CD4-positive, alpha-beta memory T cell (primary cell): Measurements from ENCODE around the gene HSF4. TPM values are rescaled to one million over a fixed set of nuclear protein-coding genes. Genes with fewer than 3 reads are reported as not detected.

Source experiments
- CTCF ChIA-PET: fragments of 350-600 bp; sonication (Branson Sonifier 250); formaldehyde crosslinking; loops from one replicate; lab custom pipeline; 2021; ENCODE audit warnings: inconsistent platforms; ENCODE audit not compliant: partially characterized antibody; lab: Charles Lee
- POLR2A ChIA-PET: fragments of 350-600 bp; sonication (Branson Sonifier 250); formaldehyde crosslinking; loops from one replicate; lab custom pipeline; 2021; ENCODE audit not compliant: partially characterized antibody; lab: Charles Lee
- DNase-seq, 5 donors: peaks; one replicate each; pipeline versions ENCODE4 v3.0.0 to v3.0.0-alpha.2; 2020 to 2022; ENCODE audit warnings: mixed read lengths in 1 of 5
- H3K27ac ChIP-seq: one replicate; pipeline ENCODE4 v1.7.0; 2013; ENCODE audit warnings: low read depth, low read length
- H3K27me3 ChIP-seq: 2 replicates; pipeline ENCODE4 v1.7.0; 2013; ENCODE audit warnings: mild to moderate bottlenecking, low read length, moderate library complexity; ENCODE audit not compliant: insufficient read depth
- H3K36me3 ChIP-seq: 2 replicates; pipeline ENCODE4 v1.7.0; 2013; ENCODE audit warnings: mild to moderate bottlenecking, low read length, moderate library complexity; ENCODE audit not compliant: insufficient read depth
- H3K4me1 ChIP-seq: 2 replicates; pipeline ENCODE4 v1.7.0; 2013; ENCODE audit warnings: mild to moderate bottlenecking, low read length, moderate library complexity; ENCODE audit not compliant: insufficient read depth
- H3K4me3 ChIP-seq, 2 donors: one replicate each; pipeline ENCODE4 v1.7.0; 2013; ENCODE audit warnings: low read length in 2 of 2, mild to moderate bottlenecking in 1 of 2
- H3K9me3 ChIP-seq, 2 donors: one replicate each; pipeline ENCODE4 v1.7.0; 2013; ENCODE audit warnings: low read length in 2 of 2, control low read depth in 1 of 2; ENCODE audit not compliant: control insufficient read depth in 1 of 2
- H3K27ac Mint-ChIP-seq, 7 donors: one replicate each; pipeline ENCODE4 v1.8.0; 2020 to 2021; ENCODE audit warnings: mixed read lengths in 7 of 7, mild to moderate bottlenecking in 6 of 7, inconsistent platforms in 3 of 7, moderate library complexity in 3 of 7
- H3K27me3 Mint-ChIP-seq, 2 donors: one replicate each; pipeline ENCODE4 v1.8.0; 2020 to 2021; ENCODE audit warnings: mixed read lengths in 2 of 2
- H3K36me3 Mint-ChIP-seq, 2 donors: one replicate each; pipeline ENCODE4 v1.8.0; 2020 to 2021; ENCODE audit warnings: mixed read lengths in 2 of 2, inconsistent platforms in 1 of 2, mild to moderate bottlenecking in 1 of 2
- H3K4me1 Mint-ChIP-seq, 4 donors: one replicate each; pipeline ENCODE4 v1.8.0; 2020 to 2021; ENCODE audit warnings: mixed read lengths in 4 of 4, mild to moderate bottlenecking in 1 of 4
- H3K4me3 Mint-ChIP-seq, 8 donors: one replicate each; pipeline ENCODE4 v1.8.0; 2020 to 2021; ENCODE audit warnings: mixed read lengths in 8 of 8, mild to moderate bottlenecking in 7 of 8, moderate library complexity in 6 of 8, inconsistent platforms in 3 of 8
- H3K9me3 Mint-ChIP-seq, 8 donors: one replicate each; pipeline ENCODE4 v1.8.0; 2020 to 2021; ENCODE audit warnings: mixed read lengths in 8 of 8, mild to moderate bottlenecking in 5 of 8, inconsistent platforms in 3 of 8, moderate library complexity in 1 of 8
- intact Hi-C: fragments of 100-400 bp; cut with micrococcal nuclease; formaldehyde crosslinking; loops from one replicate; pipeline ENCODE4 v1.15.1; 2023
- polyA plus RNA-seq, 2 donors: library from polyadenylated mRNA; unstranded; fragments of 300-500 nt; fragmentation: Illumina TruSeq; gene quantifications; one replicate each; pipeline ENCODE4 v1.2.3, GENCODE V29; 2021
- total RNA-seq, 2 experiments: library from RNA; stranded (reverse); gene quantifications; one replicate each; pipeline ENCODE4 v1.2.3, GENCODE V29; 2021

The HSF4 gene
- total and polyA plus RNA-seq, 4 experiments from 2014 or later = 0.37 to 98.7 (median 93.6) TPM; not detected in 1

GRCh38 chr16:67197704-67198103 is 33.2 kb downstream of the HSF4 start:
- Histone ChIP-seq H3K27ac (no peak overlapping the region), H3K9me3 (no peaks in the 10 kb centered on the region), H3K36me3 (peaks cover 65% of the 10 kb centered on the region), H3K27me3 (no peaks in the 10 kb centered on the region), H3K4me3 (no peak overlapping the region), H3K4me1 (peaks cover 16% of the 10 kb centered on the region)
- Mint-ChIP-seq H3K4me3 (no peak overlapping the region), H3K9me3 (peaks cover 0 to 2% (median 0%) of the 10 kb centered on the region in 8 donors), H3K27me3 (no peaks in the 10 kb centered on the region), H3K36me3 (peaks cover 22 to 69% of the 10 kb centered on the region in 2 donors), H3K27ac (peak overlapping the region in 3 of 7 donors; percentile 4 to 76 (median 36)), H3K4me1 (peaks cover 15 to 47% (median 32%) of the 10 kb centered on the region in 4 donors)
- ChIA-PET CTCF (interaction anchor here (0.8 to 1.8 kb wide), 8 partner anchors 11 to 198 kb away, joined by 3 to 8 read pairs (median 4); partner anchors contain the start of gene FHOD1), POLR2A (interaction anchor here (1.0 to 3.5 kb wide), 2 partner anchors 29 to 43 kb away, joined by 4 to 11 read pairs; partner anchors contain the start of gene TMEM208)
- intact Hi-C loops = no loop called here
- no peak for DNase-seq

DNA sequence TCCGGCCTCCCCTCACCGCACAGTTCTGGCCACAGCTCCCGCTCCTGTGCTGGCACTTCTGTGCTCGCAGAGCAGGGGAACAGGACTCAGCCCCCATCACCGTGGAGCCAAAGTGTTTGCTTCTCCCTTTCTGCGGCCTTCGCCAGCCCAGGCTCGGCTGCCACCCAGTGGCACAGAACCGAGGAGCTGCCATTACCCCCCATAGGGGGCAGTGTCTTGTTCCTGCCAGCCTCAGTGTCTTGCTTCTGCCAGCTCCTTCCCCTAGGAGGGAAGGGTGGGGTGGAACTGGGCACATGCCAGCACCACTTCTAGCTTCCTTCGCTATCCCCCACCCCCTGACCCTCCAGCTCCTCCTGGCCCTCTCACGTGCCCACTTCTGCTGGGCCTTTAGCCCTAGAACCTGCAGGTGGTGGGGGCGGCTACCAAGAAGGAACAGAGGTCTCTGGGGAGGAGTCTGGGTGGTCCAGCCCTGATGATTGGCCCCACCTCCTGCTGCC is 33.7 kb downstream of the HSF4 start:
- DNase-seq = peak in 1 of 5 donors; percentile 22
- Mint-ChIP-seq H3K4me1 (peaks cover 11 to 41% (median 28%) of the 10 kb centered on the region in 4 donors), H3K27me3 (no peaks in the 10 kb centered on the region), H3K27ac (peak overlapping the region in 4 of 7 donors; percentile 53 to 78 (median 73)), H3K36me3 (peaks cover 22 to 68% of the 10 kb centered on the region in 2 donors), H3K9me3 (peaks cover 0 to 2% (median 0%) of the 10 kb centered on the region in 8 donors), H3K4me3 (no peak overlapping the region)
- ChIA-PET CTCF (interaction anchor here (0.8 to 1.8 kb wide), 8 partner anchors 11 to 199 kb away, joined by 3 to 8 read pairs (median 4); partner anchors contain the start of gene FHOD1), POLR2A (interaction anchor here (1.0 to 3.5 kb wide), 2 partner anchors 29 to 43 kb away, joined by 4 to 11 read pairs; partner anchors contain the start of gene TMEM208)
- no peaks in the 10 kb centered on the region for H3K27me3 ChIP-seq
- no peaks in the 10 kb centered on the region for H3K9me3 ChIP-seq
- peaks cover 65% of the 10 kb centered on the region for H3K36me3 ChIP-seq
- H3K27ac ChIP-seq = no peak overlapping the region
- no peak overlapping the region for H3K4me3 ChIP-seq
- intact Hi-C loops = no loop called here
- peaks cover 11% of the 10 kb centered on the region for H3K4me1 ChIP-seq

DNA sequence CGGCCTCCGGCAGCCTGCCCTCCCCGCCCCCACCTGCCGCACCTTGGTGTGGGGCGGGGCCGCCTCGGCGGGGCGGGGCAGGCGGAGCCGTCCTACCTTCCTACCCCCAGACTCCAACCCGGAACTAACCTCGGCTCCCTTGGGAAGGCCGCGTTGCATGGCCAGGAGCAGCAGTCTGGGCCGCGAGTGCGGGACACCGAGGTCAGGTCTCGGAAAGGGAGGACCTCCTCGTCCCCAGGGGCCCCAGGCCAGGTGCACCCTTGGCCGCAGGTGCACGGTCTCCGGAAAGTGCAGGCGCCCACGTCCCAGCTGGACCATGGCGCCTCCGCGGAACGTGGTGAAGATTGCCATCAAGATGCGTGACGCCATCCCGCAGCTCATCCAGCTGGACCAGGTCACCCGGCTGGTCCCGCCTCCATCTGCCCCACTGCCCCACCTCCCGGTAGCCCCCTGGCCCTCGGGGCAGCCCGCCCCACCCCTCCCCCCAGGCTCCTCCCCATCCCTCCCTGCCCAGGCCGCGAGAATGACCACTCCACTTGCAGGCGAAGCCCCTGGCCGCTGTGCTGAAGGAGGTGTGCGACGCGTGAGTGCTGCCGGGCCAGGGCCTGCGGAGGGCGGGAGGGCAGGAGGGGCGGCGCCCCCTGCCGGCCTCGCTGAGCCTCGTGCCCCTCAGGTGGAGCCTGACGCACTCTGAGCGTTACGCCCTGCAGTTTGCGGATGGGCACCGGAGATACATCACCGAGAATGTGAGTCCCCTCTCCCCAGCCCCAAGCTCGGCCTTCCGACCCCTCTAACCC is 34.7 kb downstream of the HSF4 start, which contains the start of gene ELMO3:
Gene ELMO3 (plus strand): TSS at position 121 of the 797 bp plus-strand sequence. CDS start 196 bp downstream, at position 317.
- H3K27me3 ChIP-seq = no peaks in the 10 kb centered on the region
- Mint-ChIP-seq H3K9me3 (peaks cover 0 to 2% (median 0%) of the 10 kb centered on the region in 8 donors), H3K27me3 (no peaks in the 10 kb centered on the region), H3K4me1 (peaks cover 8 to 32% (median 19%) of the 10 kb centered on the region in 4 donors), H3K27ac (peak within 1 kb of the TSS in 5 of 7 donors; percentile 4 to 78 (median 70)), H3K4me3 (no peak within 1 kb of the TSS), H3K36me3 (peaks cover 22 to 59% of the 10 kb centered on the region in 2 donors)
- intact Hi-C loops = no loop called here
- peaks cover 1% of the 10 kb centered on the region for H3K4me1 ChIP-seq
- no peak within 1 kb of the TSS for H3K4me3 ChIP-seq
- peak in 1 of 5 donors; percentile 9 for DNase-seq
- H3K36me3 ChIP-seq = peaks cover 60% of the 10 kb centered on the region
- H3K9me3 ChIP-seq = no peaks in the 10 kb centered on the region
- ChIA-PET POLR2A (interaction anchor here (0.6 to 3.5 kb wide), 2 partner anchors 9 to 28 kb away, joined by 3 to 11 read pairs; partner anchors contain the start of gene TMEM208), CTCF (interaction anchor here (1.3 to 1.8 kb wide), 3 partner anchors 24 to 44 kb away, joined by 3 to 8 read pairs (median 7); no protein-coding TSS in a partner anchor)
- no peak within 1 kb of the TSS for H3K27ac ChIP-seq

- Mint-ChIP-seq H3K27ac (peak overlapping the region in 2 of 7 donors; percentile 12 to 78), H3K36me3 (peaks cover 22 to 54% of the 10 kb centered on the region in 2 donors), H3K9me3 (peaks cover 0 to 2% (median 0%) of the 10 kb centered on the region in 8 donors), H3K4me1 (peaks cover 8 to 27% (median 17%) of the 10 kb centered on the region in 4 donors), H3K27me3 (no peaks in the 10 kb centered on the region), H3K4me3 (no peak overlapping the region)
- no peak for DNase-seq
- Histone ChIP-seq H3K27me3 (no peaks in the 10 kb centered on the region), H3K4me3 (no peak overlapping the region), H3K36me3 (peaks cover 54% of the 10 kb centered on the region), H3K9me3 (no peaks in the 10 kb centered on the region), H3K27ac (no peak overlapping the region), H3K4me1 (no peaks in the 10 kb centered on the region)
- intact Hi-C loops = no loop called here
- ChIA-PET CTCF (no interaction called here), POLR2A (interaction anchor here (0.6 to 3.5 kb wide), 3 partner anchors 9 to 45 kb away, joined by 3 to 11 read pairs (median 10); partner anchors contain the start of gene TMEM208)
These were observed 35.3 kb downstream of the HSF4 start for GRCh38 chr16:67199808-67200198.

- Histone ChIP-seq H3K36me3 (peaks cover 48% of the 10 kb centered on the region), H3K27me3 (no peaks in the 10 kb centered on the region), H3K9me3 (no peaks in the 10 kb centered on the region), H3K4me3 (no peak overlapping the region), H3K4me1 (no peaks in the 10 kb centered on the region), H3K27ac (no peak overlapping the region)
- POLR2A ChIA-PET = interaction anchor here (1.7 kb wide), 1 partner anchor 44 kb away, joined by 10 read pairs; no protein-coding TSS in a partner anchor
- Mint-ChIP-seq H3K9me3 (peaks cover 0 to 2% (median 0%) of the 10 kb centered on the region in 8 donors), H3K27me3 (no peaks in the 10 kb centered on the region), H3K27ac (peak overlapping the region in 1 of 7 donors; percentile 31), H3K4me1 (peaks cover 8 to 26% (median 16%) of the 10 kb centered on the region in 4 donors), H3K4me3 (no peak overlapping the region), H3K36me3 (peaks cover 20 to 48% of the 10 kb centered on the region in 2 donors)
- CTCF ChIA-PET = no interaction called here
- intact Hi-C loops = no loop called here
- no peak for DNase-seq
These were observed 35.9 kb downstream of the HSF4 start for GRCh38 chr16:67200491-67200890.

- POLR2A ChIA-PET = interaction anchor here (1.0 to 2.1 kb wide), 4 partner anchors 9 to 43 kb away, joined by 3 to 10 read pairs (median 4); partner anchors contain the start of genes E2F4 and TMEM208
- peaks cover 9 to 39% of the 10 kb centered on the region in 2 donors for H3K36me3 Mint-ChIP-seq
- CTCF ChIA-PET = interaction anchor here (0.7 kb wide), 1 partner anchor 77 kb away, joined by 3 read pairs; no protein-coding TSS in a partner anchor
These were observed 37.1 kb downstream of the HSF4 start for GRCh38 chr16:67201411-67202345.

More at GRCh38 chr16:67201411-67202345, 37.1 kb downstream of the HSF4 start:
- no peak for DNase-seq
- Mint-ChIP-seq H3K9me3 (no peaks in the 10 kb centered on the region), H3K27me3 (no peaks in the 10 kb centered on the region), H3K27ac (peak overlapping the region in 1 of 7 donors; percentile 29), H3K4me1 (peaks cover 1 to 15% (median 7%) of the 10 kb centered on the region in 4 donors), H3K4me3 (no peak overlapping the region)
- Histone ChIP-seq H3K4me3 (no peak overlapping the region), H3K4me1 (no peaks in the 10 kb centered on the region), H3K36me3 (peaks cover 36% of the 10 kb centered on the region), H3K9me3 (no peaks in the 10 kb centered on the region), H3K27me3 (no peaks in the 10 kb centered on the region), H3K27ac (no peak overlapping the region)
- intact Hi-C loops = no loop called here
